Measurements from ENCODE around the gene SPTBN1.

Gene SPTBN1

GRCh38 chr2:54653572-54654204 lies 197.6 kb downstream of the SPTBN1 start:
- ATAC-seq (ENCODE audit: insufficient read depth, low read depth) = no peak
- H4K20me1 ChIP-seq (ENCODE audit: insufficient read depth, low read length) = no peaks in the 10 kb centered on the region; the same call in 1 of the 2 replicates
- no peaks in the 10 kb centered on the region for H3K27me3 ChIP-seq (ENCODE audit: insufficient read depth, low read length, poor library complexity)
- no peaks in the 10 kb centered on the region for H3K79me2 ChIP-seq (ENCODE audit: insufficient read depth, low read length)
- no peak for DNase-seq
- TF ChIP-seq EZH2 (IDR thresholded peaks at IDR 0.05; ENCODE audit: borderline replicate concordance, low read depth, low read length, severe bottlenecking) = no peak
- TF ChIP-seq, protein P1, sequence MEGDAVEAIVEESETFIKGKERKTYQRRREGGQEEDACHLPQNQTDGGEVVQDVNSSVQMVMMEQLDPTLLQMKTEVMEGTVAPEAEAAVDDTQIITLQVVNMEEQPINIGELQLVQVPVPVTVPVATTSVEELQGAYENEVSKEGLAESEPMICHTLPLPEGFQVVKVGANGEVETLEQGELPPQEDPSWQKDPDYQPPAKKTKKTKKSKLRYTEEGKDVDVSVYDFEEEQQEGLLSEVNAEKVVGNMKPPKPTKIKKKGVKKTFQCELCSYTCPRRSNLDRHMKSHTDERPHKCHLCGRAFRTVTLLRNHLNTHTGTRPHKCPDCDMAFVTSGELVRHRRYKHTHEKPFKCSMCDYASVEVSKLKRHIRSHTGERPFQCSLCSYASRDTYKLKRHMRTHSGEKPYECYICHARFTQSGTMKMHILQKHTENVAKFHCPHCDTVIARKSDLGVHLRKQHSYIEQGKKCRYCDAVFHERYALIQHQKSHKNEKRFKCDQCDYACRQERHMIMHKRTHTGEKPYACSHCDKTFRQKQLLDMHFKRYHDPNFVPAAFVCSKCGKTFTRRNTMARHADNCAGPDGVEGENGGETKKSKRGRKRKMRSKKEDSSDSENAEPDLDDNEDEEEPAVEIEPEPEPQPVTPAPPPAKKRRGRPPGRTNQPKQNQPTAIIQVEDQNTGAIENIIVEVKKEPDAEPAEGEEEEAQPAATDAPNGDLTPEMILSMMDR (IDR thresholded peaks at IDR 0.05; ENCODE audit: borderline replicate concordance, extremely low read depth, low read length, poor library complexity, severe bottlenecking) = no peak
- no peak overlapping the region for H3K4me3 ChIP-seq (ENCODE audit: low read depth in 1 of 2, low read length in 2 of 2)
- H2AFZ ChIP-seq (ENCODE audit: low read depth, low read length) = no peak overlapping the region
- peaks cover 93% of the 10 kb centered on the region for H3K36me3 ChIP-seq (ENCODE audit: insufficient read depth, low read length)
- H3K4me2 ChIP-seq (ENCODE audit: insufficient read depth, low read length) = no peak overlapping the region
- H3K4me1 ChIP-seq (ENCODE audit: insufficient read depth, low read length) = no peaks in the 10 kb centered on the region
- no peaks in the 10 kb centered on the region for H3K9me3 ChIP-seq (ENCODE audit: insufficient read depth, low read length, severe bottlenecking)
- H3K27ac ChIP-seq (ENCODE audit: low read length) = no peak overlapping the region
- no peak overlapping the region for H3K9ac ChIP-seq (ENCODE audit: low read depth, low read length)

DNA sequence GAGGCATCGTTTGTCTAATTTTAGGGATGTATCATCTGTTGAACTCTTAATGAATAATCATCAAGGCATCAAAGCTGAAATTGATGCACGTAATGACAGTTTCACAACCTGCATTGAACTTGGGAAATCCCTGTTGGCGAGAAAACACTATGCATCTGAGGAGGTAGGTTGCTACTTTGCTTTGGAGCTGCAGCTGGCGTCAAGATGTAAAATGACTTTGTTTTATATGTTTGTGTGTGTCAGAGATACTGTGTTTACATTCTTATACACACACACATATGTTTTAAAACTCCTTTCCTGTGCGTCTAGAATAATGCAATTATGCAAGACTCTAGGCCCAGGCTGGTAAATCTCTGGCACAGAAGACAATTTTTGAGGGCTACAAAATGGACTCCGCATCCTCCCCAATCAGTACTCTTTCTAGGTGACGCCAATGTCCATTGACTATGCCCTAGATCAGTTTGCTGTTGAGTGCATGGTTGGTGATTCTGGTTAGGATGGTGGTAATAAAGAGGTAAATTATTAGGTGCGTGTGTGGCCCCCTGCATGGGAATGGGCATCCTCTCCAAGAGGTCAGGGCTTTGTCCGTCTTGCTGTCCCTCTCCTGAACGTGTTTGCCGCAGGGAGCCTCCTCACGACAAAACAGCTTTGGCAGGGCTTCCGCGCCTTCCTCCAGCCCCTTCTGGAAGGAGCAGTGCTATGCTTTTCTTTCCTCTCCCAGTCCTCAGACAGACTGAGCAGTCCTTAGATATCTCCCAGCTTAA lies 199.1 kb downstream of the SPTBN1 start:
- no peak for ATAC-seq (ENCODE audit: insufficient read depth, low read depth)
- Histone ChIP-seq H3K4me1 (ENCODE audit: insufficient read depth, low read length) (no peaks in the 10 kb centered on the region), H3K4me2 (ENCODE audit: insufficient read depth, low read length) (no peak overlapping the region), H3K27me3 (ENCODE audit: insufficient read depth, low read length, poor library complexity) (no peaks in the 10 kb centered on the region), H4K20me1 (ENCODE audit: insufficient read depth, low read length) (no peaks in the 10 kb centered on the region; the same call in 1 of the 2 replicates), H3K27ac (ENCODE audit: low read length) (no peak overlapping the region), H3K4me3 (ENCODE audit: low read depth in 1 of 2, low read length in 2 of 2) (no peak overlapping the region), H2AFZ (ENCODE audit: low read depth, low read length) (no peak overlapping the region), H3K79me2 (ENCODE audit: insufficient read depth, low read length) (no peaks in the 10 kb centered on the region), H3K36me3 (ENCODE audit: insufficient read depth, low read length) (peaks cover 93% of the 10 kb centered on the region), H3K9ac (ENCODE audit: low read depth, low read length) (no peak overlapping the region), H3K9me3 (ENCODE audit: insufficient read depth, low read length, severe bottlenecking) (no peaks in the 10 kb centered on the region)
- TF ChIP-seq, protein P1 (IDR thresholded peaks at IDR 0.05; ENCODE audit: borderline replicate concordance, extremely low read depth, low read length, poor library complexity, severe bottlenecking) = no peak
- TF ChIP-seq EZH2 (IDR thresholded peaks at IDR 0.05; ENCODE audit: borderline replicate concordance, low read depth, low read length, severe bottlenecking) = no peak
- DNase-seq = no peak

DNA sequence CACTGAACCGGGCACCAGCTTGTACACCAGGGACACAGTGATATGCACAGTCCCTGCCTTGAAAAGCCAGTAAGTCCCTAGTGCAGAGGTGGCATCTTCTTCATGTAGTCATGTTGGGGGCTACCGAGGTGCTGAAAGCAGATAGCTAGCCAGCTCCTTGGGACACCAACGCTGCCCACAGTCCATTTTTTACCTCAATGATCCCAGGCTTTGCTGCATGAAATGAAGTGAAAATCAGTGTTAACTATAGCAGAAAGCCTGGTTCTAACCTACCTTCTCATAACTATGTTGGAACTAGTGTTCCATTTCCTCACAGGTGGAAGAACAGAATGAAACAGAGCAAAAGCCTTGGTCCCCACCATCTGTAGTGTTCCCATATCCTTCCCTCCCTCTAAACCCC lies 200.7 kb downstream of the SPTBN1 start:
- TF ChIP-seq, protein P1 (IDR thresholded peaks at IDR 0.05; ENCODE audit: borderline replicate concordance, extremely low read depth, low read length, poor library complexity, severe bottlenecking) = no peak
- no peak for TF ChIP-seq EZH2 (IDR thresholded peaks at IDR 0.05; ENCODE audit: borderline replicate concordance, low read depth, low read length, severe bottlenecking)
- no peaks in the 10 kb centered on the region for H3K27me3 ChIP-seq (ENCODE audit: insufficient read depth, low read length, poor library complexity)
- ATAC-seq (ENCODE audit: insufficient read depth, low read depth) = no peak
- no peak overlapping the region for H3K27ac ChIP-seq (ENCODE audit: low read length)
- H2AFZ ChIP-seq (ENCODE audit: low read depth, low read length) = no peak overlapping the region
- no peaks in the 10 kb centered on the region; the same call in 1 of the 2 replicates for H4K20me1 ChIP-seq (ENCODE audit: insufficient read depth, low read length)
- H3K9me3 ChIP-seq (ENCODE audit: insufficient read depth, low read length, severe bottlenecking) = no peaks in the 10 kb centered on the region
- H3K36me3 ChIP-seq (ENCODE audit: insufficient read depth, low read length) = peaks cover 94% of the 10 kb centered on the region
- no peak overlapping the region for H3K9ac ChIP-seq (ENCODE audit: low read depth, low read length)
- no peak for DNase-seq
- H3K79me2 ChIP-seq (ENCODE audit: insufficient read depth, low read length) = no peaks in the 10 kb centered on the region
- no peaks in the 10 kb centered on the region for H3K4me1 ChIP-seq (ENCODE audit: insufficient read depth, low read length)
- H3K4me3 ChIP-seq (ENCODE audit: low read depth in 1 of 2, low read length in 2 of 2) = no peak overlapping the region
- H3K4me2 ChIP-seq (ENCODE audit: insufficient read depth, low read length) = no peak overlapping the region

Data from DND-41 (cell line).